Measurements from ENCODE around the gene TPP1.

GRCh38 chr11:6565988-6566703, 53.1 kb downstream of the TPP1 start:
- TF ChIP-seq TAF1 (conservative IDR thresholded peaks at IDR 0.05) = no peak
- TF ChIP-seq RAD21 (IDR thresholded peaks at IDR 0.05) = no peak
- no peak for TF ChIP-seq REST (IDR thresholded peaks at IDR 0.05)
- TF ChIP-seq, protein P1, sequence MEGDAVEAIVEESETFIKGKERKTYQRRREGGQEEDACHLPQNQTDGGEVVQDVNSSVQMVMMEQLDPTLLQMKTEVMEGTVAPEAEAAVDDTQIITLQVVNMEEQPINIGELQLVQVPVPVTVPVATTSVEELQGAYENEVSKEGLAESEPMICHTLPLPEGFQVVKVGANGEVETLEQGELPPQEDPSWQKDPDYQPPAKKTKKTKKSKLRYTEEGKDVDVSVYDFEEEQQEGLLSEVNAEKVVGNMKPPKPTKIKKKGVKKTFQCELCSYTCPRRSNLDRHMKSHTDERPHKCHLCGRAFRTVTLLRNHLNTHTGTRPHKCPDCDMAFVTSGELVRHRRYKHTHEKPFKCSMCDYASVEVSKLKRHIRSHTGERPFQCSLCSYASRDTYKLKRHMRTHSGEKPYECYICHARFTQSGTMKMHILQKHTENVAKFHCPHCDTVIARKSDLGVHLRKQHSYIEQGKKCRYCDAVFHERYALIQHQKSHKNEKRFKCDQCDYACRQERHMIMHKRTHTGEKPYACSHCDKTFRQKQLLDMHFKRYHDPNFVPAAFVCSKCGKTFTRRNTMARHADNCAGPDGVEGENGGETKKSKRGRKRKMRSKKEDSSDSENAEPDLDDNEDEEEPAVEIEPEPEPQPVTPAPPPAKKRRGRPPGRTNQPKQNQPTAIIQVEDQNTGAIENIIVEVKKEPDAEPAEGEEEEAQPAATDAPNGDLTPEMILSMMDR (IDR thresholded peaks at IDR 0.05; ENCODE audit: low read depth, low read length, missing input control) = no peak
- no peak for TF ChIP-seq YY1 (IDR thresholded peaks at IDR 0.05)

Data from liver (tissue), 3 donors.